ENCODE measurements around the gene EFCAB13.
"Not testable (repeated sequence)": the region's sequence is repeated elsewhere in the genome, so short reads cannot be mapped to it uniquely, and the experiment has no call there.

Gene EFCAB13

DNA sequence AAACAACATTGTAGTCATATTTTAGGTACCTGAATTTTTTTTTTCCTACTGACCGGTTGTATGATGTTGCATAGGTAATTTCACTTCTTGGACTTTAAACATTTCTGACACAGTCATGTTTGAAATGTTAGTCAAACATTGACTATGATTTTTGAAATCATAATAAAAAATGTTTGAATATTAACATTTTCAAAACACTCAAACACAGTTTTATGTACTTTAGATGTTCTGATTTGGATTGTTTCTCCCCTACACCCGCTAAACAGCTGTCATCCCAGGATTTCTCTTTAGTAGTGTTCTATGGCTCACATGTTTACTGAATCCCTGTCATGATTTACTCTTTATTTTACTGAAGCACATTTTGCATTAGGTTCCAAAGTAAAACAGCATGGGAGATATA lies 104.2 kb downstream of the EFCAB13 start:
- no peak for DNase-seq

GRCh38 chr17:47432240-47432639 lies 108.5 kb downstream of the EFCAB13 start:
- not testable (repeated sequence) for DNase-seq

GRCh38 chr17:47465165-47465564 lies 141.4 kb downstream of the EFCAB13 start:
- DNase-seq: no peak

DNA sequence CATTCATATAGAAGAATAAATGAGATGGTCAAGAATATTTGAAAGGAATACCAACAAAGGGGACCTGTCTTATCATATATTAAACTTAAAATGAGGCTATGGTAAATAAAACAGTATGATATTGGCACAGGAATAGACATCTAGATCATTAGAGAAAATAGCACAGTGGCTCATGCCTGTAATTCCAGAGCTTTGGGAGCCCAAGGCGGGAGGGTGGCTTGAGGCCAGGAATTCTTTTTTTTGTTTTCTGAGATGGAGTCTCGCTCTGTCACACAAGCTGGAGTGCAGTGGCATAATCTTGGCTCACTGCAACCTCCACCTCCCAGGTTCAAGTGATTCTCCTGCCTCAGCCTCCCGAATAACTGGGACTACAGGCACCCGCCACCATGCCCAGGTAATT lies 143.2 kb downstream of the EFCAB13 start:
- not testable (repeated sequence) for DNase-seq

DNA sequence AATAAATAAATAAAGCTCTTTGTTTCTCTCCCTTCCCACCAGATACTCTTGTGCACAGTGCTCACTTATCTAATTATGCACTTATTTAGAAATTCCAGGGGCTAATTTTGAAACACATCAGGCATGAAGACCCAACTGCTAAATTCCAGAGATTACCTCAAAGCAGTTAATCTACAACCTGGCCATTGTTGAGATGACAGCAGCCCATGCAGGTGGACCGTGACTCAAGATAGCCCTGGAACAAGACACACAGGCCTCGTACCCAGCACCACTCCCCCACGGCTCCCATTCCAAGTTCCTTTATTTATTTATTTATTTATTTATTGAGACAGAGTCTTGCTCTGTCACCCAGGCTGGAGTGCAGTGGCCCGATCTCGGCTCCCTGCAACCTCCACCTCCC lies 147.1 kb downstream of the EFCAB13 start:
- no peak for DNase-seq

- not testable (repeated sequence) for DNase-seq
These were observed 148.3 kb downstream of the EFCAB13 start for GRCh38 chr17:47472073-47472472.
